Uterus (tissue), 4 donors: ENCODE measurements around the gene DDN. TPM values are rescaled to one million over a fixed set of nuclear protein-coding genes. Genes with fewer than 3 reads are reported as not detected.

ENCODE experiments used
- DNase-seq, 2 donors: peaks; one replicate each; pipeline ENCODE4 v3.0.0-alpha.2; 2019 to 2020
- H3K27ac ChIP-seq, 2 donors: fragments of 200-600 bp; sonication (generic); 1 replicate in 1 of 2; 2 replicates in 1 of 2; pipeline ENCODE4 v1.5.1; 2016 to 2018
- H3K27me3 ChIP-seq, 2 donors: fragments of 200-600 bp; sonication (generic); one replicate each; pipeline ENCODE4 v1.5.1; 2018 to 2019; ENCODE audit warnings: control low read depth in 1 of 2
- H3K36me3 ChIP-seq, 2 donors: fragments of 200-600 bp; sonication (generic); one replicate each; pipeline ENCODE4 v1.5.1; 2019; ENCODE audit warnings: control low read depth in 1 of 2
- H3K4me1 ChIP-seq, 2 donors: fragments of 200-600 bp; sonication (generic); one replicate each; pipeline ENCODE4 v1.5.1; 2018 to 2019; ENCODE audit warnings: control low read depth in 1 of 2
- H3K4me3 ChIP-seq, 2 donors: fragments of 200-600 bp; sonication (generic); 1 replicate in 1 of 2; 2 replicates in 1 of 2; pipeline ENCODE4 v1.5.1; 2018 to 2019; ENCODE audit warnings: mild to moderate bottlenecking in 1 of 2
- H3K9me3 ChIP-seq, 2 donors: fragments of 200-600 bp; sonication (generic); one replicate each; pipeline ENCODE4 v1.5.1; 2019; ENCODE audit warnings: control low read depth in 1 of 2
- POLR2A ChIP-seq, 2 donors: fragments of 450-650 bp; IDR thresholded peaks; one replicate each; pipeline ENCODE4 v1.6.1; 2016; ENCODE audit warnings: antibody characterized with exemption in 2 of 2, mild to moderate bottlenecking in 1 of 2, moderate library complexity in 1 of 2
- intact Hi-C: fragments of 100-400 bp; cut with DNase I; formaldehyde crosslinking; loops from one replicate; pipeline ENCODE4 v1.15.1; 2023; ENCODE audit warnings: low total_unique reads
- total RNA-seq, 4 donors: library from RNA; depleted of rRNA in 3 of 4; stranded (reverse); fragments of >200 nt in 3 of 4; gene quantifications; one replicate each; pipeline versions ENCODE4 v1.1.0 to v1.2.4, GENCODE V29; 2014 to 2023
- TF ChIP-seq, protein P1 (sequence below), 4 experiments: fragments of 200-600 bp in 2 of 4; fragments of 450-650 bp in 2 of 4; sonication (generic) in 2 of 4; IDR thresholded peaks; one replicate each; pipeline ENCODE4 v1.5.1; 2016 to 2019; ENCODE audit warnings: antibody characterized with exemption in 4 of 4, mild to moderate bottlenecking in 2 of 4, moderate library complexity in 1 of 4
- donor health status: DM: yes; HTN: yes; CAD: no.

The DDN gene
- total RNA-seq, 4 donors from 2014 or later, result 0.18 TPM; not detected in 3

DNA sequence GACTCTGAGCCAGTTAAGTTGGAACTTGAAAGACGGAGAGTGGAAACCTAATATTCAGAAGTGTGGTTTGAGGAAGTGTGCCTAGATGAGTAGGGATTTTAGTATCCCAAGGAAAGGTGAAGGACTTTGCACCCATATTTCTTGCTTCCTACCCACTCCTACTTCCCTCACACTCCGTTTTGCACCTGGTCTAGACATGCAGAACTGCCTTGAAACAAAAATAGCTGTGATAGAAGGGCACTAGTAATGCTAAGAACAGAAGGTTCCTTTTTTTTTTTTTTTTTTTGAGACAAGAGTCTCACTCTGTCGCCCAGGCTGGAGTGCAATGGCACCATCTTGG is 41.2 kb downstream of the DDN start:
- H3K4me3 ChIP-seq, result peak overlapping the region in 1 of 2 donors; percentile 87
- no peak for DNase-seq
- H3K27ac ChIP-seq, result peak overlapping the region in 1 of 2 donors; percentile 20
- intact Hi-C loops, result no loop called here
- TF ChIP-seq, protein P1, sequence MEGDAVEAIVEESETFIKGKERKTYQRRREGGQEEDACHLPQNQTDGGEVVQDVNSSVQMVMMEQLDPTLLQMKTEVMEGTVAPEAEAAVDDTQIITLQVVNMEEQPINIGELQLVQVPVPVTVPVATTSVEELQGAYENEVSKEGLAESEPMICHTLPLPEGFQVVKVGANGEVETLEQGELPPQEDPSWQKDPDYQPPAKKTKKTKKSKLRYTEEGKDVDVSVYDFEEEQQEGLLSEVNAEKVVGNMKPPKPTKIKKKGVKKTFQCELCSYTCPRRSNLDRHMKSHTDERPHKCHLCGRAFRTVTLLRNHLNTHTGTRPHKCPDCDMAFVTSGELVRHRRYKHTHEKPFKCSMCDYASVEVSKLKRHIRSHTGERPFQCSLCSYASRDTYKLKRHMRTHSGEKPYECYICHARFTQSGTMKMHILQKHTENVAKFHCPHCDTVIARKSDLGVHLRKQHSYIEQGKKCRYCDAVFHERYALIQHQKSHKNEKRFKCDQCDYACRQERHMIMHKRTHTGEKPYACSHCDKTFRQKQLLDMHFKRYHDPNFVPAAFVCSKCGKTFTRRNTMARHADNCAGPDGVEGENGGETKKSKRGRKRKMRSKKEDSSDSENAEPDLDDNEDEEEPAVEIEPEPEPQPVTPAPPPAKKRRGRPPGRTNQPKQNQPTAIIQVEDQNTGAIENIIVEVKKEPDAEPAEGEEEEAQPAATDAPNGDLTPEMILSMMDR (IDR thresholded peaks at IDR 0.05), result no peak
- TF ChIP-seq POLR2A (IDR thresholded peaks at IDR 0.05), result no peak
- H3K9me3 ChIP-seq, result no peaks in the 10 kb centered on the region
- no peaks in the 10 kb centered on the region for H3K36me3 ChIP-seq
- H3K27me3 ChIP-seq, result no peaks in the 10 kb centered on the region
- H3K4me1 ChIP-seq, result no peaks in the 10 kb centered on the region

DNA sequence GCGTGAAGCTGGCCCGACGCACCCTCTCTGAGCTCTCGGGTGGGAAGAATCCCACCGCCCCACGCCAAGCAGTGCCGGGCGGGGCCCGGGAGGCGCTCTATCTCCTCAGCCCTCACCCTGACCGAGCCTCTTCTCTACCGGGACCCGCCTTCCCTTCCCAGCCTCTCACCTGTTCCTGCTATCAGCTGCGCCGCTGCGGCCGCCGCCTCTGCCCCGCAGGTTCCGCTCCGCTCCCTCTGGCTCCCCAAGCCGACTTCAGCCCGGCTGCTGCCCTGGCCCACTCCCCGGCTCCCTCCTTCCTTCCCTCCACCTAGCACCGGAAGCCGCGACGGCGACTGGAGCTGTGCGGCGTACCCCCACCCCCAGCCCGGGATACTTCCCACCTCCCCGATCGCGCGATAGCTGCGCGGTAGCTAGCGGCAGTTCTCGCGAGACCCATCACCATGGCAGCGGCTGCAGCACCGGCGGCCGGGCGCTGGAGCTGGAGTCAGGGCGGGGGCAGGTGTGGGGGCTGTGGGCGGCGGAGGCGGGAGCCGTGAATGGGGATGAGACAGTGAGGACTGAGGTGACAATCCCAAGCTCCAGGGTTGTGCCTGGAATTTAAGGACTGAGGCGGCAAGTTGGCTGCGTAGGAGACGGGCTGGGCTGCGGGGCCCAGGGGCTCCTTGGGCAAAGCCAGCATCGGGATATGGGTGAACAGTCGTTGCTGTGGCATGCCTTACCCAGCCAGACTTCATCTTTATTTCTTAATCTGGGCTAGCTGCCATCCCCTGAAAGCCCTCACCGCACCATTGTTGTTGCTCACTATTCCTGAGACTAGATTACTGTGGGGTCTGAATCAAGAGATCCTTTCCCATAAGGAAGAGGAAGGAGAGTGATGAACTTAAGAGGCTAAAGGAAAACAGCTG is 41.8 kb downstream of the DDN start, which contains the start of gene ARF3:
ARF3 (minus strand) TSS at position 347 of the 908 bp plus-strand sequence. CDS start 16,392 bp downstream, outside the sequence.
- H3K36me3 ChIP-seq, result no peaks in the 10 kb centered on the region

DNA sequence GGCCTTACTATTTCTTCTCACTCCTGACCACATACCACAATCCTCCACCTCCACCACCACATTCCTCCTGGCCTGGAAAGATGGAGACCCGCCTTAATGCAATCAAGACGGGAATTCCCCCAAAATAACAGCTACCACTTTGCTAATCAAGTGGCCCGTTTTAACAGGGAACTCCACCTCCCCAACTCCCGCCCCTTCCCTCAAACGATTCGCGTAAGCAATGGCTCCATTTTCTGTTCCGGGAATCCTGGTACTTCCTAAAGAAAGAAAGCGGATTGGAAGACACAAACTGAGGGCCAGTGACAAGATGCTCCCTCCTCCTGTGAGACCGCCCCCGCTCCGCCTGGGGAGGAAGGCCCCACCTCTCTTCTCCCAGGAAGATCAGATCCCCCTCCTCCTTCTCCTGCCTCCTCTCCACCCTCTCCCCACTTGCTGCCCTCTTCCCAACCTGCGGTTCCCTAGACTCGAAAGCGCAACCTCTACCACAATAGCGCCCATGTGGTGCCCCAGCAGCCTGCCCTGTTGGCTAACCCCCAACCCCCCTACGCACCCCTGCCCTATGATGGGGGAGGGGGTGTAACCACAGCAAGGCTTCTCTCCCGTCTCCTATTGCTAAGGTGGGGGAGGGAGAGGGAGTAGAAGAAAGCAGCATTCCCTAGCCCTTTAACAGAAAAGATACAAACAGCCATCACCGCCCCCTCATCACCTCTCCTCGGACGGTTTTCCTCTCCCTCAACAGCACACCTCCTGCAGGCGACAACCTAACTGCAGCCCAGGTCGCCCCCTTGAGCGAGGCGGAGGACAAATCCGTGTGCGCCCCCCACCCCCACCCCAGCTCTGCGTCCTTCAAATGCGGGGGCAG is 42.7 kb downstream of the DDN start:
- peak; percentile 82 to 83 for DNase-seq
- TF ChIP-seq POLR2A (IDR thresholded peaks at IDR 0.05), result peak; percentile 4 to 28
- TF ChIP-seq, protein P1 (IDR thresholded peaks at IDR 0.05), result peak in 1 of 4 experiments; percentile 11
- intact Hi-C loops, result no loop called here
- Histone ChIP-seq H3K4me3 (peak overlapping the region; percentile 77 to 87), H3K9me3 (no peaks in the 10 kb centered on the region), H3K4me1 (no peaks in the 10 kb centered on the region), H3K27me3 (no peaks in the 10 kb centered on the region), H3K36me3 (no peaks in the 10 kb centered on the region), H3K27ac (peak overlapping the region; percentile 67 to 77)

More for the DNA sequence above, 41.8 kb downstream of the DDN start, which contains the start of gene ARF3:
- Histone ChIP-seq H3K4me1 (no peaks in the 10 kb centered on the region), H3K27ac (peak within 1 kb of the TSS; percentile 67 to 77), H3K9me3 (no peaks in the 10 kb centered on the region), H3K4me3 (peak within 1 kb of the TSS; percentile 77 to 87), H3K27me3 (no peaks in the 10 kb centered on the region)
- DNase-seq, result peak; percentile 92
- intact Hi-C loops, result no loop called here
- peak in 1 of 2 donors; percentile 71 for TF ChIP-seq POLR2A (IDR thresholded peaks at IDR 0.05)
- TF ChIP-seq, protein P1 (IDR thresholded peaks at IDR 0.05), result no peak

DNA sequence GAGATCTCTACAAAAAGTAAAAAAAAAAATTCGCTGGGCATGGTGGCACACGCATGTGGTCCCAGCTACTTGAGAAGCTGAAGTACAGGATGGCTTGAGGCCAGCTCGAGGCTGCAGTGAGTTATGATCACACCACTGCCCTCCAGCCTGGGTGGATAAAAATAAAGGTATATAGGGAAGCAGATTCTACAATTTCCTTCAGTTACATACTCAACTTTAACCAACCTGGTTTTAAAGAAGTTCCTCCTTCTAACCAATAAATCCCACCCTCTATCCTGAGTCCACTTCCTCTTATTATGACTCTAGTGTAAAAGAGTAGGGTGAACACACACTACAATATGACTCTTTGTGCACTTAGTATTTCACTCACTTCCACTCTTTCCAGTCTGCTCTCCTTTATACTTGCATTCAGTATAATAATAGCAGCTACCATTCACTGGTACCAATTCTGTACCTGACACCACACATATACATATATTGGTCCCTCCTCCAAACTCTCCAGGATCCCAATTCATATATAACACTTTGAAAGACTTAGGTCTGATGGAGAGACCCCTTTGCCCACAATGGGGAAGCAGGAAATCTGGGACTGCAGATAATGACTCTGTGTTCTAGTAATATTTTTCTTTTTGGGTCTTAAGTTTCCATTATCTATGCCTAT is 44.2 kb downstream of the DDN start:
- Histone ChIP-seq H3K4me1 (no peaks in the 10 kb centered on the region), H3K4me3 (no peak overlapping the region), H3K9me3 (no peaks in the 10 kb centered on the region), H3K27ac (no peak overlapping the region), H3K27me3 (no peaks in the 10 kb centered on the region), H3K36me3 (no peaks in the 10 kb centered on the region)
- no peak for TF ChIP-seq POLR2A (IDR thresholded peaks at IDR 0.05)
- TF ChIP-seq, protein P1 (IDR thresholded peaks at IDR 0.05), result no peak
- intact Hi-C loops, result no loop called here
- DNase-seq, result no peak
